KOPT-K1 (cell line): ENCODE data around the gene EMC1.

ENCODE experiments used
- H3K27ac ChIP-seq: fragments of 200-600 bp; sonication (generic); 2 replicates; pipeline ENCODE4 v1.5.1; 2016; ENCODE audit warnings: antibody characterized with exemption, mild to moderate bottlenecking, low read depth, low read length; ENCODE audit not compliant: poor library complexity, severe bottlenecking
- H3K36me3 ChIP-seq: fragments of 200-600 bp; sonication (generic); 2 replicates; pipeline ENCODE4 v1.5.1; 2017; ENCODE audit warnings: antibody characterized with exemption, mild to moderate bottlenecking, low read length, moderate library complexity; ENCODE audit not compliant: insufficient read depth
- H3K9me3 ChIP-seq: fragments of 200-600 bp; sonication (generic); 2 replicates; pipeline ENCODE4 v1.5.1; 2017; ENCODE audit warnings: antibody characterized with exemption, low read length, mild to moderate bottlenecking; ENCODE audit not compliant: insufficient read depth, poor library complexity, severe bottlenecking

The EMC1 gene

GRCh38 chr1:19210772-19211549, 40.4 kb downstream of the EMC1 start:
- Histone ChIP-seq H3K9me3 (no peaks in the 10 kb centered on the region), H3K36me3 (peaks cover 46% of the 10 kb centered on the region), H3K27ac (peak overlapping the region; percentile 76)

- H3K27ac ChIP-seq = peak within 1 kb of the TSS; percentile 76
- H3K9me3 ChIP-seq = no peaks in the 10 kb centered on the region
- peaks cover 41% of the 10 kb centered on the region for H3K36me3 ChIP-seq
Observed at GRCh38 chr1:19209990-19210771, 41.1 kb downstream of the EMC1 start, which contains the start of gene UBR4. Gene UBR4, minus strand, starts transcription at chr1:19210266. Its CDS starts 18 bp downstream, at chr1:19210248.

- Histone ChIP-seq H3K9me3 (no peaks in the 10 kb centered on the region), H3K27ac (peak overlapping the region; percentile 76), H3K36me3 (peaks cover 38% of the 10 kb centered on the region)
Observed at GRCh38 chr1:19209439-19209989, 41.8 kb downstream of the EMC1 start.

DNA sequence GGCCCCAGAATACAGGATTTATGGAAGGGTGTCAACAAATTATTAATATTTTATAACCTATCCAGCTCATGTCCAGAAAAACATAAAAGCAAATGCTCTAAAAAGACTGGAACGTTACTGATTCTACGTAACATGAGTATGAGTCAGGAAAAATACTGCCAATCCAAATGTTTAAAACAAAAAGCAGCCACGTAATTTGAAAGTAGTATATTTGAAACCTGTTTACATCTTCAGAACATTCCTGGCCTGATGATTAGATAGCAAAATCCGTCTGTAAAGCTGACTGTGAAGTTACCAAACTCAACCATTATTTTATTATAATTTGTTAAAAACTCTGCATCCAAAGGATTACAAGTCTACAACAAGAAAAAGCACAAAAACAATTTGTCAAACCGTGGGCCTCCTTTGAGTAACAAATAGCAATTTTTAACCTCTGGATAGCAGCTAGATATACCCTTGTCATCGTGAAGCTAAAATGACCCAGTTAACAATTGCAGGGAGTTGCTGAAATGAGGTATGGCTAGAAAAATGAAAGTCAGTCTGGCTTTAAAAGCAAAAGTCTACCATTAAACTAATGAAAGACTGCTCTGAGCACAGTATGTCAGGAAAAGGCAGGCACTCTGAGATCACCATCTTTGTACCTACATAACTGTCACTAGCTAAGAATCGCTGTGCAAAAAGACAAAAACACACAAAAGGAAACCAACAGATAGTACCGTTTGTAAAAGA, 42.5 kb downstream of the EMC1 start:
- peak overlapping the region; percentile 76 for H3K27ac ChIP-seq
- H3K36me3 ChIP-seq = peaks cover 32% of the 10 kb centered on the region
- H3K9me3 ChIP-seq = no peaks in the 10 kb centered on the region

GRCh38 chr1:19206947-19207346, 44.4 kb downstream of the EMC1 start:
- Histone ChIP-seq H3K36me3 (peaks cover 27% of the 10 kb centered on the region), H3K9me3 (no peaks in the 10 kb centered on the region), H3K27ac (no peak overlapping the region)

- peaks cover 38% of the 10 kb centered on the region for H3K36me3 ChIP-seq
- H3K9me3 ChIP-seq = no peaks in the 10 kb centered on the region
- no peak overlapping the region for H3K27ac ChIP-seq
Observed at GRCh38 chr1:19205845-19206244, 45.5 kb downstream of the EMC1 start.

GRCh38 chr1:19205403-19205802, 45.9 kb downstream of the EMC1 start:
- Histone ChIP-seq H3K9me3 (no peaks in the 10 kb centered on the region), H3K27ac (no peak overlapping the region), H3K36me3 (peaks cover 42% of the 10 kb centered on the region)

- Histone ChIP-seq H3K36me3 (peaks cover 50% of the 10 kb centered on the region), H3K9me3 (no peaks in the 10 kb centered on the region), H3K27ac (no peak overlapping the region)
Observed at GRCh38 chr1:19204446-19205266, 46.7 kb downstream of the EMC1 start.

- Histone ChIP-seq H3K27ac (no peak overlapping the region), H3K9me3 (no peaks in the 10 kb centered on the region), H3K36me3 (peaks cover 62% of the 10 kb centered on the region)
Observed at GRCh38 chr1:19203440-19203839, 47.9 kb downstream of the EMC1 start.

- Histone ChIP-seq H3K36me3 (peaks cover 72% of the 10 kb centered on the region), H3K9me3 (no peaks in the 10 kb centered on the region), H3K27ac (no peak overlapping the region)
Observed at GRCh38 chr1:19202396-19202795, 48.9 kb downstream of the EMC1 start.

DNA sequence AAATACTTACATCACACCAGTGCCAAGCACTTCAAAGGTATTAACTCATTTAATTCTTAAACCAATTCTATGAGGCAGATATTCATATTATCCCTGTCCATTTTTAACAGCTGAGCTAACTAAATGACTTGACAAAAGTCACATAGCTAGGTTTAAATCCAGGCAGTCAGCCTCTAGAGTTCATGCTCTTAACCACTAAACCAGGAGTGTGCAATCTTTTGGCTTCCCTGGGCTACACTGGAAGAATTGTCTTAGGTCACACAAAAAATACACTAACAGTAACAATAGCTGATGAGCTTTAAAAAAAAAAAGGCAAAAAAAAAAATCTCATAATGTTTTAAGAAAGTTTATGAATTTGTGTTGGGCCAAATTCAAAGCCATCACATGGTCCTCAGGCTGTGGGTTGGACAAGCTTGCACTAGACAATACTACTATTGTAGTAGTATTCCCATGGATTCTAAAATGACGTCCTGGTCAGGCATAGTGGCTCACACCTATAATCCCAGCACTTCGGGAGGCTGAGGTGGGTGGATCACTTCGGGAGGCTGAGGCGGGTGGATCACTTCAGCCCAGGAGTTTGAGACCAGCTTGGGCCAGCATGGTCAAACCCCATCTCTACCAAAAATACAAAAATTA, 51.2 kb downstream of the EMC1 start:
- no peak overlapping the region for H3K27ac ChIP-seq
- peaks cover 86% of the 10 kb centered on the region for H3K36me3 ChIP-seq
- no peaks in the 10 kb centered on the region for H3K9me3 ChIP-seq

DNA sequence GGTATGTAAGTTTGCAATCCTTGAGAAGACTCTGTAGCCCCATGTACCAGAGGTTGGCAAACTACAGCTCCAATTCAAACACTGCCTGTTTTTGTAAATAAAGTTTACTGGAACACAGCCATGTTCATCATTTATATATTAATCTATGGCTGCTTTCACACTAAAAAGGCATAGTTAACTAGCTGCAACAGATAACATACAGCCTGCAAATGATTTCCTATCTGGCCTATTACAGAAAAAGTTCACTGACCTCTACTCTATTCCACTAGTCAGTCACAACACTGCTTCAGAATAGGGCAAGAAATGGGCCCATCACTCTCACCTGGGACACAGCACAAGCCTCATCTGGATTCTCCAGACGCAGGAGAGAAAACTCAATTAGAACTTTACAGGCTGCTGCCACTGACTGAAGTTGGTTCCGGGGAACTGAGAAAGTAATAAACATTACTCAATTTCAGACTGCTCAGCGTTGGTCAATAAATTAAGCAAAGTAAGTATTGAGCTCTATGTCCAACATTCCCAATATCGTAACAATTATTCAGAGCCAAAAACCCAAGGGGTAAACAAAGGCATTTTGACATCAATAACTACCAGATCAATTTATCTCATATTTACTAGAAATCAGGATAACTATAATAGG, 51.9 kb downstream of the EMC1 start:
- peaks cover 82% of the 10 kb centered on the region for H3K36me3 ChIP-seq
- no peak overlapping the region for H3K27ac ChIP-seq
- no peaks in the 10 kb centered on the region for H3K9me3 ChIP-seq

DNA sequence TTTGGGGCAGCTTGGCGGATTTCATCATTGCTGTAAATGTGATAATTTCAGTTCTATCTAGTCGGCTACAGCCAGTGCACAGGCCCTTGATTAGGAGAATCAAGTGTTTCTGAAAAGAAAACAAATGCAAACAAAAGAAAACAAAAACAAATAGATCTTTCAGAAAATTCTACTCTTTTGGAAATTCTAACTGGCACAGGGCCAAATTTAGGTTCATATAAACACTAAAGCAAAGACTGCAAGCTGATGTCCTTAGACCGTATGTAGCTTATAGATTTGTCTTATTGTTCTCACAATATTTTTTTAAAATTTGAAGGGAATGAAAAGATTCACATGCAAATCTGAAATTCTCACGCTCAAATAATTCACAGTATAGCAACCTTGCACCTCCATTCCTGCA, 52.5 kb downstream of the EMC1 start:
- H3K36me3 ChIP-seq = peaks cover 86% of the 10 kb centered on the region

More for the DNA sequence above, 52.5 kb downstream of the EMC1 start:
- H3K27ac ChIP-seq = no peak overlapping the region
- H3K9me3 ChIP-seq = no peaks in the 10 kb centered on the region
